MM.1S (cell line): ENCODE results near the gene CHKB.

Experiments
- DNase-seq: peaks from one replicate; pipeline ENCODE4 v3.0.0-alpha.2; 2015
- H2AFZ ChIP-seq: fragments of 300-600 bp; sonication (generic); 2 replicates; pipeline ENCODE4 v1.6.0; 2016; ENCODE audit warnings: antibody characterized with exemption, low read length
- H3F3A ChIP-seq: fragments of 300-600 bp; sonication (generic); 2 replicates; pipeline ENCODE4 v1.6.1; 2016; ENCODE audit warnings: mild to moderate bottlenecking, antibody characterized with exemption, low read length, moderate library complexity, mixed read lengths; ENCODE audit not compliant: insufficient read depth
- H3K27ac ChIP-seq: fragments of 300-600 bp; sonication (generic); 2 replicates; pipeline ENCODE4 v1.5.1; 2016; ENCODE audit warnings: mild to moderate bottlenecking, low read length
- H3K27me3 ChIP-seq: fragments of 300-600 bp; sonication (generic); replicated peaks from 2 replicates; pipeline ENCODE4 v1.6.0; 2016; ENCODE audit warnings: low read length; ENCODE audit not compliant: insufficient read depth
- H3K36me3 ChIP-seq: fragments of 300-600 bp; sonication (generic); replicated peaks from 2 replicates; pipeline ENCODE4 v1.6.1; 2016; ENCODE audit warnings: mild to moderate bottlenecking, low read length, mixed read lengths; ENCODE audit not compliant: insufficient read depth
- H3K4me1 ChIP-seq: fragments of 300-600 bp; sonication (generic); 2 replicates; pipeline ENCODE4 v1.6.1; 2016; ENCODE audit warnings: low read length, mixed read lengths
- H3K4me2 ChIP-seq: fragments of 300-600 bp; sonication (generic); 2 replicates; pipeline ENCODE4 v1.6.0; 2016; ENCODE audit warnings: low read depth, low read length
- H3K4me3 ChIP-seq: fragments of 300-600 bp; sonication (generic); 2 replicates; pipeline ENCODE4 v1.5.1; 2016; ENCODE audit warnings: low read length, mixed read lengths
- H3K79me2 ChIP-seq: fragments of 300-600 bp; sonication (generic); 2 replicates; pipeline ENCODE4 v1.6.1; 2016; ENCODE audit warnings: mixed run types, low read length, mixed read lengths
- H3K9ac ChIP-seq: fragments of 300-600 bp; sonication (generic); 2 replicates; pipeline ENCODE4 v1.6.1; 2016; ENCODE audit warnings: low read length, mixed read lengths
- H3K9me2 ChIP-seq: fragments of 300-600 bp; sonication (generic); replicated peaks from 2 replicates; pipeline ENCODE4 v1.6.1; 2016; ENCODE audit warnings: mild to moderate bottlenecking, low read length, mixed read lengths; ENCODE audit not compliant: insufficient read depth
- H3K9me3 ChIP-seq: fragments of 300-600 bp; sonication (generic); replicated peaks from 2 replicates; pipeline ENCODE4 v1.6.1; 2016; ENCODE audit warnings: mild to moderate bottlenecking, low read length, mixed read lengths; ENCODE audit not compliant: insufficient read depth
- H4K20me1 ChIP-seq: fragments of 300-600 bp; sonication (generic); 2 replicates; pipeline ENCODE4 v1.6.1; 2016; ENCODE audit warnings: mild to moderate bottlenecking, low read length, moderate library complexity, mixed read lengths; ENCODE audit not compliant: insufficient read depth
- CTCF ChIP-seq: fragments of 300-600 bp; sonication (generic); IDR thresholded peaks from 2 replicates; pipeline ENCODE4 v1.5.1; 2016; ENCODE audit warnings: antibody characterized with exemption, low read length, mixed read lengths
- EZH2 ChIP-seq: fragments of 300-600 bp; sonication (generic); optimal IDR thresholded peaks from 2 replicates; pipeline ENCODE3; 2017; ENCODE audit warnings: low read depth, mild to moderate bottlenecking, antibody characterized with exemption, low read length, mixed read lengths
- EZH2phosphoT487 ChIP-seq: fragments of 300-600 bp; sonication (generic); IDR thresholded peaks from 2 replicates; pipeline ENCODE4 v1.6.1; 2018; ENCODE audit warnings: antibody characterized with exemption, low read length

The CHKB gene

GRCh38 chr22:50569896-50570535 is 12.6 kb downstream of the CHKB start:
- Histone ChIP-seq H3F3A (no peaks in the 10 kb centered on the region), H4K20me1 (no peaks in the 10 kb centered on the region), H3K27ac (no peak overlapping the region), H3K9me3 (no peaks in the 10 kb centered on the region), H3K4me1 (no peaks in the 10 kb centered on the region), H3K79me2 (no peaks in the 10 kb centered on the region), H3K9ac (no peak overlapping the region), H2AFZ (no peak overlapping the region), H3K4me2 (no peak overlapping the region), H3K9me2 (no peaks in the 10 kb centered on the region), H3K27me3 (peaks cover 5% of the 10 kb centered on the region; the same call in 1 of the 2 replicates), H3K4me3 (no peak overlapping the region), H3K36me3 (no peaks in the 10 kb centered on the region)
- no peak for DNase-seq
- no peak for TF ChIP-seq EZH2
- TF ChIP-seq EZH2phosphoT487, result no peak
- TF ChIP-seq CTCF, result no peak

GRCh38 chr22:50569041-50569459 is 13.6 kb downstream of the CHKB start:
- Histone ChIP-seq H3K9ac (no peak overlapping the region), H3K79me2 (no peaks in the 10 kb centered on the region), H3K27me3 (peaks cover 15% of the 10 kb centered on the region), H4K20me1 (no peaks in the 10 kb centered on the region), H3K4me2 (no peak overlapping the region), H3K9me2 (no peaks in the 10 kb centered on the region), H3K9me3 (no peaks in the 10 kb centered on the region), H3K4me3 (no peak overlapping the region), H3K4me1 (no peaks in the 10 kb centered on the region), H2AFZ (no peak overlapping the region), H3K27ac (no peak overlapping the region), H3F3A (no peaks in the 10 kb centered on the region), H3K36me3 (no peaks in the 10 kb centered on the region)
- no peak for TF ChIP-seq EZH2
- no peak for TF ChIP-seq CTCF
- no peak for TF ChIP-seq EZH2phosphoT487
- no peak for DNase-seq

GRCh38 chr22:50568626-50569025 is 14.0 kb downstream of the CHKB start:
- no peak overlapping the region for H3K27ac ChIP-seq
- no peak overlapping the region for H3K9ac ChIP-seq
- no peak overlapping the region for H3K4me2 ChIP-seq
- no peak overlapping the region for H3K4me3 ChIP-seq
- no peaks in the 10 kb centered on the region for H3F3A ChIP-seq
- DNase-seq, result no peak
- H3K4me1 ChIP-seq, result no peaks in the 10 kb centered on the region
- no peak for TF ChIP-seq CTCF
- TF ChIP-seq EZH2phosphoT487, result no peak
- TF ChIP-seq EZH2, result no peak
- H3K36me3 ChIP-seq, result no peaks in the 10 kb centered on the region
- H4K20me1 ChIP-seq, result no peaks in the 10 kb centered on the region
- peaks cover 17% of the 10 kb centered on the region for H3K27me3 ChIP-seq
- H3K9me2 ChIP-seq, result no peaks in the 10 kb centered on the region
- no peaks in the 10 kb centered on the region for H3K9me3 ChIP-seq
- H3K79me2 ChIP-seq, result no peaks in the 10 kb centered on the region
- no peak overlapping the region for H2AFZ ChIP-seq
